LNCaP clone FGC (cell line): Measurements from ENCODE around the gene ZNF844.

Experiments used
- DNase-seq: peaks from one replicate; pipeline ENCODE4 v3.0.0-alpha.2; 2011; ENCODE audit warnings: low read depth
- H3K4me3 ChIP-seq: 2 replicates; pipeline ENCODE4 v1.5.1; 2011; ENCODE audit warnings: mild to moderate bottlenecking, low read depth, low read length, control low read depth
- CTCF ChIP-seq: IDR thresholded peaks from 2 replicates; pipeline ENCODE4 v1.5.1; 2012; ENCODE audit warnings: mild to moderate bottlenecking; ENCODE audit not compliant: control insufficient read depth, insufficient read depth; ENCODE audit errors: extremely low read depth

ZNF844 gene

GRCh38 chr19:12064590-12065538 lies at the start of gene ZNF844:
Gene ZNF844, plus strand, starts transcription at chr19:12064731. Its CDS starts 143 bp downstream, at chr19:12064874.
- TF ChIP-seq CTCF: no peak
- H3K4me3 ChIP-seq: peak within 1 kb of the TSS; percentile 91
- DNase-seq: peak; percentile 81

- TF ChIP-seq CTCF: no peak
- no peak for DNase-seq
- H3K4me3 ChIP-seq: no peak overlapping the region
These were observed 49.3 kb upstream of the ZNF844 start for GRCh38 chr19:12015015-12015752.

- H3K4me3 ChIP-seq: no peak overlapping the region
- DNase-seq: no peak
- no peak for TF ChIP-seq CTCF
These were observed 48.8 kb upstream of the ZNF844 start for GRCh38 chr19:12015753-12016116.

GRCh38 chr19:12034198-12034597 lies 30.3 kb upstream of the ZNF844 start:
- peak; percentile 10 for DNase-seq
- TF ChIP-seq CTCF: no peak
- H3K4me3 ChIP-seq: peak overlapping the region; percentile 90

- no peak for TF ChIP-seq CTCF
- no peak for DNase-seq
- peak overlapping the region; percentile 90 for H3K4me3 ChIP-seq
These were observed 29.9 kb upstream of the ZNF844 start for GRCh38 chr19:12034620-12035019.

- TF ChIP-seq CTCF: no peak
- DNase-seq: peak; percentile 94
- peak within 1 kb of the TSS; percentile 90 for H3K4me3 ChIP-seq
These were observed 29.0 kb upstream of the ZNF844 start, which contains the start of gene ZNF433 for GRCh38 chr19:12035220-12036172. Gene ZNF433, minus strand, starts transcription at chr19:12035679. Its CDS starts 140 bp downstream, at chr19:12035539.
